Measurements from ENCODE around the gene CFAP54. TPM values are rescaled to one million over a fixed set of nuclear protein-coding genes. Genes with fewer than 3 reads are reported as not detected.

CFAP54 gene
- total and polyA plus RNA-seq, 2 of the 4 experiments (the other 2 are of a cell fraction), result 0.18 to 0.41 TPM

- ChIA-PET CTCF (no interaction called here), POLR2A (ENCODE audit: unreplicated experiment) (no interaction called here)
- TF ChIP-seq FOS (IDR thresholded peaks at IDR 0.05; ENCODE audit: low read depth, low read length) (peak; percentile 11; the same call in 1 of the 2 replicates), POLR2A (IDR thresholded peaks at IDR 0.05; ENCODE audit: low read depth, low read length) (no peak), CHD1 (IDR thresholded peaks at IDR 0.05; ENCODE audit: low read depth, low read length) (no peak), MXI1 (IDR thresholded peaks at IDR 0.05; ENCODE audit: borderline replicate concordance, low read depth, low read length) (no peak), RFX5 (IDR thresholded peaks at IDR 0.05; ENCODE audit: low read depth, low read length) (no peak), CTCF (conservative IDR thresholded peaks at IDR 0.05; ENCODE audit: low read depth, low read length) (no peak), SMC3 (IDR thresholded peaks at IDR 0.05; ENCODE audit: low read depth, low read length) (no peak), CEBPB (IDR thresholded peaks at IDR 0.05; ENCODE audit: low read depth, low read length) (no peak), BHLHE40 (IDR thresholded peaks at IDR 0.05; ENCODE audit: low read depth, low read length) (peak; percentile 2; the same call in 1 of the 2 replicates), NFE2L2 (IDR thresholded peaks at IDR 0.05; ENCODE audit: low read depth, low read length) (no peak), ELK1 (IDR thresholded peaks at IDR 0.05; ENCODE audit: borderline replicate concordance, low read depth, low read length) (no peak)
- H4K20me1 ChIP-seq (ENCODE audit: insufficient read depth, low read length), result no peaks in the 10 kb centered on the region
- H3K14ac ChIP-seq (replicated peaks; ENCODE audit: low read depth, low read length), result no peak overlapping the region
- DNase-seq (peak; percentile 75), ATAC-seq (ENCODE audit: low read depth) (peak; percentile 64)
- H3K23ac ChIP-seq (ENCODE audit: low read depth, low read length), result no peak overlapping the region
- no peak overlapping the region for H2AK9ac ChIP-seq (replicated peaks; ENCODE audit: low read depth, low read length, poor library complexity)
- H3K9me3 ChIP-seq (ENCODE audit: control insufficient read depth, insufficient read depth, low read length), result no peaks in the 10 kb centered on the region
- no peak overlapping the region for H4K91ac ChIP-seq (ENCODE audit: insufficient read depth, low read depth, low read length)
- H2BK120ac ChIP-seq (ENCODE audit: low read depth, low read length), result no peak overlapping the region
- dilution Hi-C loops (cut with HindIII; ENCODE audit: low sequenced_read_pairs, unreplicated experiment), result no loop called here
- H3K79me1 ChIP-seq (ENCODE audit: low read depth in 1 of 2, low read length in 2 of 2), result no peaks in the 10 kb centered on the region
- no peak overlapping the region for H3K18ac ChIP-seq (ENCODE audit: low read depth, low read length)
- no peak overlapping the region for H2BK20ac ChIP-seq (ENCODE audit: low read depth, low read length)
- H4K5ac ChIP-seq (ENCODE audit: low read depth, low read length), result no peak overlapping the region
- no peak overlapping the region for H2BK15ac ChIP-seq (ENCODE audit: low read depth, low read length)
- H3K27me3 ChIP-seq (ENCODE audit: control insufficient read depth, insufficient read depth, low read length), result no peaks in the 10 kb centered on the region
- H3K56ac ChIP-seq (ENCODE audit: extremely low read depth, insufficient read depth, low read length), result no peak overlapping the region
- H3K36me3 ChIP-seq (ENCODE audit: control insufficient read depth, insufficient read depth, low read length), result no peaks in the 10 kb centered on the region
- H2AK5ac ChIP-seq (ENCODE audit: low read depth, low read length), result no peak overlapping the region
- H3K9ac ChIP-seq (ENCODE audit: low read depth, low read length), result no peak overlapping the region
- H3K4me2 ChIP-seq (ENCODE audit: low read depth, low read length), result no peak overlapping the region
- H4K8ac ChIP-seq (ENCODE audit: low read depth in 2 of 2, low read length in 2 of 2), result no peak overlapping the region
- intact Hi-C loops (cut with micrococcal nuclease), result loop anchor here (10.0 kb wide), 1 partner anchor 198 kb away; no protein-coding TSS in a partner anchor
- BruUV-seq (replicated peaks), result no TSS peak
- H3K27ac ChIP-seq (ENCODE audit: insufficient read depth, low read length), result no peak overlapping the region
- H2AFZ ChIP-seq (replicated peaks; ENCODE audit: low read length, poor library complexity), result no peak overlapping the region
- no peaks in the 10 kb centered on the region for H3K4me1 ChIP-seq (ENCODE audit: control insufficient read depth, insufficient read depth, low read length)
- in situ Hi-C loops (cut with MboI; ENCODE audit: low sequenced_read_pairs), result no loop called here
- no peaks in the 10 kb centered on the region for H3K9me1 ChIP-seq (ENCODE audit: insufficient read depth, low read length)
- H2BK5ac ChIP-seq (ENCODE audit: low read depth, low read length, poor library complexity, severe bottlenecking), result no peak overlapping the region
- H3K4me3 ChIP-seq (ENCODE audit: insufficient read depth, low read depth, low read length), result no peak overlapping the region
- no peak overlapping the region for H3K4ac ChIP-seq (ENCODE audit: low read depth, low read length)
These were observed 3.7 kb downstream of the CFAP54 start for GRCh38 chr12:96493106-96493505.

Data from IMR-90 (cell line).